ENCODE measurements around the gene FUT7.

DNA sequence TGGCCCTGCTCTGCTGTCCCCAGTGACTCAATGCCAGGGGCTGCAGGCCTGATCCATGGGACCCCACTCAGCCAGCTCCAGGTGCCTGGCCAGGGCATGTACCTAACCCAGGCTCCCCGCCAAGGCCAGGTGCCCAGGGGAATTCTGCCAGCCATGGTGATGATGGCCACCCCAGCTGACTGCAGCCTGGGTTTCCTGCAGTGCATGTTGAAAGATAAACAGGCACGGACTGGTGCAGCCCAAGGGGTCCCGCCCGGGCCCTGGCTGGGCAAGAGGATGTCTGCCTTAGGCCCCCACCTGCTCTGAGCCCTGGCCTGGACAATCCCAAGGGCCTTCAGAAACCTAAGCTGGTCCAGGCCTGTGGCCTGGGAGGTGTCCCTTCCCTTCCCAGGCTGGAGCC is 5.1 kb downstream of the FUT7 start:
- TF ChIP-seq, protein P1, sequence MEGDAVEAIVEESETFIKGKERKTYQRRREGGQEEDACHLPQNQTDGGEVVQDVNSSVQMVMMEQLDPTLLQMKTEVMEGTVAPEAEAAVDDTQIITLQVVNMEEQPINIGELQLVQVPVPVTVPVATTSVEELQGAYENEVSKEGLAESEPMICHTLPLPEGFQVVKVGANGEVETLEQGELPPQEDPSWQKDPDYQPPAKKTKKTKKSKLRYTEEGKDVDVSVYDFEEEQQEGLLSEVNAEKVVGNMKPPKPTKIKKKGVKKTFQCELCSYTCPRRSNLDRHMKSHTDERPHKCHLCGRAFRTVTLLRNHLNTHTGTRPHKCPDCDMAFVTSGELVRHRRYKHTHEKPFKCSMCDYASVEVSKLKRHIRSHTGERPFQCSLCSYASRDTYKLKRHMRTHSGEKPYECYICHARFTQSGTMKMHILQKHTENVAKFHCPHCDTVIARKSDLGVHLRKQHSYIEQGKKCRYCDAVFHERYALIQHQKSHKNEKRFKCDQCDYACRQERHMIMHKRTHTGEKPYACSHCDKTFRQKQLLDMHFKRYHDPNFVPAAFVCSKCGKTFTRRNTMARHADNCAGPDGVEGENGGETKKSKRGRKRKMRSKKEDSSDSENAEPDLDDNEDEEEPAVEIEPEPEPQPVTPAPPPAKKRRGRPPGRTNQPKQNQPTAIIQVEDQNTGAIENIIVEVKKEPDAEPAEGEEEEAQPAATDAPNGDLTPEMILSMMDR (IDR thresholded peaks at IDR 0.05; ENCODE audit: insufficient read depth, low read length, poor library complexity, severe bottlenecking), result no peak
- TF ChIP-seq EZH2phosphoT487 (conservative IDR thresholded peaks at IDR 0.05; ENCODE audit: low read length), result no peak

All from SU-DHL-6 (cell line).